Measurements from ENCODE around the gene SYNJ1.

- TF ChIP-seq CTCF (IDR thresholded peaks at IDR 0.05): no peak
- no peak for TF ChIP-seq POLR2A (IDR thresholded peaks at IDR 0.05)
These were observed 11.3 kb downstream of the SYNJ1 start for GRCh38 chr21:32716486-32716885.
